HEK293T (cell line): ENCODE data around the gene ASB10.

Experiments
- CTCF ChIA-PET: fragments of 350-600 bp; formaldehyde crosslinking; extraction: SDS; loops from one replicate; lab custom pipeline; 2021; ENCODE audit warnings: antibody characterized with exemption, inconsistent platforms; lab: Yijun Ruan, JAX
- POLR2A ChIA-PET: fragments of 350-600 bp; formaldehyde crosslinking; extraction: SDS; loops from one replicate; lab custom pipeline; 2020; ENCODE audit warnings: antibody characterized with exemption, inconsistent platforms; lab: Yijun Ruan, JAX
- DNase-seq: peaks from one replicate; pipeline ENCODE4 v3.0.0; 2012; ENCODE audit warnings: mixed read lengths; ENCODE audit errors: extremely low spot score
- ARNT ChIP-seq: fragments of 450-650 bp; IDR thresholded peaks from 2 replicates; pipeline ENCODE4 v1.6.1; 2017; ENCODE audit warnings: mild to moderate bottlenecking
- BHLHE40 ChIP-seq: fragments of 450-650 bp; IDR thresholded peaks from 2 replicates; pipeline ENCODE4 v1.6.1; 2016; ENCODE audit warnings: mild to moderate bottlenecking, moderate library complexity, borderline replicate concordance
- CTBP1 ChIP-seq: fragments of 450-650 bp; IDR thresholded peaks from 2 replicates; pipeline ENCODE4 v1.6.1; 2016; ENCODE audit warnings: borderline replicate concordance
- ELF4 ChIP-seq: fragments of 450-650 bp; IDR thresholded peaks from 2 replicates; pipeline ENCODE4 v1.6.1; 2017; ENCODE audit warnings: antibody characterized with exemption
- FOXA1 ChIP-seq: fragments of 450-650 bp; IDR thresholded peaks from 2 replicates; pipeline ENCODE4 v1.6.1; 2016; ENCODE audit warnings: mild to moderate bottlenecking
- FOXK2 ChIP-seq: fragments of 450-650 bp; IDR thresholded peaks from 2 replicates; pipeline ENCODE4 v1.6.1; 2016; ENCODE audit warnings: mild to moderate bottlenecking
- FOXM1 ChIP-seq: fragments of 450-650 bp; IDR thresholded peaks from 2 replicates; pipeline ENCODE4 v1.6.1; 2017; ENCODE audit warnings: mild to moderate bottlenecking, borderline replicate concordance
- HDGF ChIP-seq: fragments of 450-650 bp; IDR thresholded peaks from 2 replicates; pipeline ENCODE4 v1.6.1; 2017; ENCODE audit warnings: antibody characterized with exemption, borderline replicate concordance
- L3MBTL2 ChIP-seq: fragments of 450-650 bp; conservative IDR thresholded peaks from 2 replicates; pipeline ENCODE4 v1.6.1; 2016; ENCODE audit warnings: mild to moderate bottlenecking
- LEF1 ChIP-seq: fragments of 450-650 bp; IDR thresholded peaks from 2 replicates; pipeline ENCODE4 v1.6.1; 2017; ENCODE audit warnings: mild to moderate bottlenecking, borderline replicate concordance
- NFRKB ChIP-seq: fragments of 450-650 bp; IDR thresholded peaks from 2 replicates; pipeline ENCODE4 v1.6.1; 2016; ENCODE audit warnings: mild to moderate bottlenecking, moderate library complexity
- PKNOX1 ChIP-seq: fragments of 450-650 bp; IDR thresholded peaks from 2 replicates; pipeline ENCODE4 v1.6.1; 2016
- SP1 ChIP-seq: fragments of 450-650 bp; IDR thresholded peaks from 2 replicates; pipeline ENCODE4 v1.6.1; 2017
- SUZ12 ChIP-seq: fragments of 450-650 bp; IDR thresholded peaks from 2 replicates; pipeline ENCODE4 v1.6.1; 2016; ENCODE audit warnings: mild to moderate bottlenecking
- TARDBP ChIP-seq: fragments of 450-650 bp; IDR thresholded peaks from 2 replicates; pipeline ENCODE4 v1.6.1; 2016
- ZNF384 ChIP-seq: fragments of 450-650 bp; IDR thresholded peaks from 2 replicates; pipeline ENCODE4 v1.6.1; 2016

Gene ASB10

DNA sequence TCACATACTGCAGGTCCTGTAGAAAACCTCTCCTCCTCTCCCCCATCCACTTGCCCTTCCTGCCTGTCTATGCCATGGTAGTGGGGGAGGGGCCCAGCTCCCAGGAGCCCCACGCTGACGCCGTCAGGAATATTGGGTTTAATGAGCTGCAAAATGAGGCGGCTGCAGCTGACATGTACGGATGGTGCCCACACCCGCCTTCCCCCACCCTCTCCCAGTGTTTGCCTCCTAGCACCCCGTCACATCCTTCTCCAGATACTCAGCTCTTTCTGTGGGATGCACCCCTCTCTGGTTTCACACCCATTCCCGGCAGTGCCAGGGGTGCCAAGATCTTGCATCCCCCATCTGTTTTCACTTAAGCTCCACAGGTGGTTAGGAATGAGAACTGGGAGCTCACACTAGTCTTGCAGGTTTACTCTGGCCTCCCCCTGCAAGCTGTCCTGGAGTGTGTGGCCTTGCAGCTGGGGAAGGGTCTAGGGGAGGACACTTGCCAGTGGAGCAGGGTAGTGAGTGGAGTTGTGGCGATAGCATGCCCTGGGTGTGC lies 45.7 kb downstream of the ASB10 start:
- no peak for DNase-seq
- CTCF ChIA-PET, result interaction anchor here (0.8 kb wide), 1 partner anchor 28 kb away, joined by 3 read pairs; no protein-coding TSS in a partner anchor
- TF ChIP-seq FOXA1 (no peak), FOXM1 (no peak)
- POLR2A ChIA-PET, result interaction anchor here (0.7 kb wide), 1 partner anchor 86 kb away, joined by 3 read pairs; the partner anchor contains the start of gene ABCF2

GRCh38 chr7:151140826-151141225 lies 46.2 kb downstream of the ASB10 start:
- ChIA-PET POLR2A (interaction anchor here (0.7 kb wide), 1 partner anchor 86 kb away, joined by 3 read pairs; the partner anchor contains the start of gene ABCF2), CTCF (no interaction called here)
- TF ChIP-seq SP1, result no peak
- TF ChIP-seq CTBP1, result no peak
- TF ChIP-seq FOXA1, result no peak
- TF ChIP-seq TARDBP, result no peak
- no peak for TF ChIP-seq ARNT
- TF ChIP-seq FOXK2, result no peak
- no peak for TF ChIP-seq L3MBTL2
- TF ChIP-seq NFRKB, result no peak
- no peak for TF ChIP-seq BHLHE40
- no peak for TF ChIP-seq ZNF384
- no peak for TF ChIP-seq FOXM1
- TF ChIP-seq HDGF, result no peak
- no peak for TF ChIP-seq ELF4
- TF ChIP-seq PKNOX1, result no peak
- no peak for DNase-seq

DNA sequence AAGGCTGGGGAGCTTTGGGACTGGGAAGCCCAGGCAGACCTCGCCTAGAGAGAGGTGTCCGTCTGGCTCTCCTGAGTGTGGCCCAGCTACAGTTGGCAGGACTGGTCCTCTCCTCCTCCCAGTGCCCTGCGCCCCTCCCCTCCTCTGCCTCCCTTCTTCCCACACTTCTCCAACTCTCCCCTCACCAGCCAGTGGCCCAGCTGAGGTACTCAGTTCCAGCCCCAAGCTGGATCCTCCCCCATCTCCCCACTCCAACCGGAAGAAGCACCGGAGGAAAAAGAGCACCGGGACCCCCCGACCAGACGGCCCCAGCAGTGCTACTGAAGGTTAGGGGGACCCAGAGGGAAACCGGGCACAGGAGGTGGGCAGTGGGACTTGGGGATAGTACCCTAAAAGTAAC lies 47.3 kb downstream of the ASB10 start:
- DNase-seq, result no peak
- ChIA-PET POLR2A (interaction anchor here (1.3 kb wide), 1 partner anchor 88 kb away, joined by 4 read pairs; the partner anchor contains the start of gene ABCF2), CTCF (interaction anchor here (1.2 kb wide), 1 partner anchor 9 kb away, joined by 3 read pairs; no protein-coding TSS in a partner anchor)
- no peak for TF ChIP-seq HDGF
- TF ChIP-seq PKNOX1, result no peak
- TF ChIP-seq ARNT, result no peak
- no peak for TF ChIP-seq SUZ12
- no peak for TF ChIP-seq FOXM1

GRCh38 chr7:151139071-151139790 lies 47.8 kb downstream of the ASB10 start:
- CTCF ChIA-PET, result interaction anchor here (0.8 to 1.3 kb wide), 4 partner anchors 8 to 15 kb away, joined by 3 to 6 read pairs (median 3); no protein-coding TSS in a partner anchor
- no peak for DNase-seq
- TF ChIP-seq NFRKB, result no peak
- no peak for TF ChIP-seq FOXA1
- TF ChIP-seq ARNT, result no peak
- TF ChIP-seq TARDBP, result no peak
- no peak for TF ChIP-seq ZNF384
- POLR2A ChIA-PET, result interaction anchor here (1.3 kb wide), 1 partner anchor 88 kb away, joined by 4 read pairs; the partner anchor contains the start of gene ABCF2

GRCh38 chr7:151138153-151138851 lies 48.7 kb downstream of the ASB10 start:
- POLR2A ChIA-PET, result no interaction called here
- no peak for TF ChIP-seq LEF1
- TF ChIP-seq ZNF384, result no peak
- no peak for TF ChIP-seq HDGF
- no peak for TF ChIP-seq PKNOX1
- TF ChIP-seq SP1, result no peak
- TF ChIP-seq NFRKB, result no peak
- TF ChIP-seq BHLHE40, result no peak
- no peak for TF ChIP-seq FOXM1
- no peak for TF ChIP-seq TARDBP
- no peak for TF ChIP-seq SUZ12
- no peak for DNase-seq
- CTCF ChIA-PET, result interaction anchor here (0.8 to 1.3 kb wide), 3 partner anchors 9 to 15 kb away, joined by 3 to 6 read pairs (median 3); no protein-coding TSS in a partner anchor

DNA sequence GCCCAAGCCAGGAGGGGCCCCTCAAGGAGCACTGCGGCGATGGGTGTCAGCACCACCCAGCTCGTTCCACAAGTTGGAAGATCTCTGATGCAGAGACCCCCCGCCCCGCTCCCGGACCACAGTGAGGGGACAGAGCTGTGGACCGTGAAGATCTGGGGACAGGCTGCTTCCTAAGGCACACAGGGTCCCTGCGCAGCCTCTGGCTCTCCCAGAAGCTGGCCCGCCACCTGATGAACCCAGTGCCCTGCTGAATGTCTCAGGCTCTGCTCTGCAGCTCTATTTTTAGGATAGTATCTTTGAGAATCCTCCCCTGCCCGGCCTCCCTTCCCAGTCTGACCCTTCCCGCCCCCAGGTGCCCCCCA lies 49.3 kb downstream of the ASB10 start:
- POLR2A ChIA-PET, result no interaction called here
- no peak for DNase-seq
- no peak for TF ChIP-seq PKNOX1
- TF ChIP-seq TARDBP, result no peak
- no peak for TF ChIP-seq LEF1
- TF ChIP-seq ARNT, result no peak
- TF ChIP-seq SUZ12, result no peak
- TF ChIP-seq SP1, result no peak
- no peak for TF ChIP-seq FOXK2
- TF ChIP-seq FOXM1, result no peak
- TF ChIP-seq BHLHE40, result no peak
- CTCF ChIA-PET, result interaction anchor here (1.3 kb wide), 1 partner anchor 14 kb away, joined by 6 read pairs; no protein-coding TSS in a partner anchor
